K562 (cell line): ENCODE data around the gene RBM15. TPM values are rescaled to one million over a fixed set of nuclear protein-coding genes. Genes with fewer than 3 reads are reported as not detected.
A peak's percentile ranks its signal among the peaks of the same experiment; 100 is the strongest.

Source experiments
- HBP1 ChIP-seq: fragments of 450-650 bp; formaldehyde crosslinking; IDR thresholded peaks from 2 replicates; pipeline ENCODE4 v1.4.0; 2022; ENCODE audit warnings: missing genetic modification characterization
- IRF9 ChIP-seq: fragments of 450-650 bp; IDR thresholded peaks from 2 replicates; pipeline ENCODE4 v1.6.1; 2016; ENCODE audit warnings: missing biosample characterization, missing genetic modification characterization
- MCM5 ChIP-seq: fragments of 450-650 bp; IDR thresholded peaks from 2 replicates; pipeline ENCODE4 v1.6.1; 2016; ENCODE audit warnings: low read depth
- MCM7 ChIP-seq, 2 experiments: fragments of 450-650 bp; IDR thresholded peaks; 2 replicates each; pipeline ENCODE4 v1.6.1; 2016 to 2018
- NCOA4 ChIP-seq: fragments of 450-650 bp; IDR thresholded peaks from 2 replicates; pipeline ENCODE4 v1.6.1; 2018; ENCODE audit warnings: mild to moderate bottlenecking; ENCODE audit not compliant: partially characterized antibody
- NUFIP1 ChIP-seq: fragments of 450-650 bp; IDR thresholded peaks from 2 replicates; pipeline ENCODE4 v1.6.1; 2018; ENCODE audit not compliant: partially characterized antibody
- POLR2AphosphoS5 ChIP-seq: IDR thresholded peaks from 2 replicates; pipeline ENCODE4 v1.6.1; 2011; ENCODE audit warnings: mild to moderate bottlenecking, low read depth, low read length, moderate library complexity; ENCODE audit not compliant: control insufficient read depth, insufficient read depth
- PTRF ChIP-seq: fragments of 450-650 bp; IDR thresholded peaks from 2 replicates; pipeline ENCODE4 v1.6.1; 2016; ENCODE audit warnings: mild to moderate bottlenecking, missing genetic modification characterization, missing compliant biosample characterization
- SETDB1 ChIP-seq: IDR thresholded peaks from one replicate; pipeline ENCODE4 v1.6.1; 2012; ENCODE audit warnings: low read length, control low read depth, inconsistent platforms
- TAF7 ChIP-seq: fragments of 450-650 bp; IDR thresholded peaks from 2 replicates; pipeline ENCODE4 v1.6.1; 2016; ENCODE audit warnings: missing genetic modification characterization, missing compliant biosample characterization
- ZBTB2 ChIP-seq: fragments of 450-650 bp; IDR thresholded peaks from 2 replicates; pipeline ENCODE4 v1.6.1; 2016; ENCODE audit warnings: antibody characterized with exemption
- ZNF639 ChIP-seq, 2 experiments: fragments of 200-800 bp in 1 of 2; sonication (Bioruptor generic) in 1 of 2; sonication (generic) in 1 of 2; formaldehyde crosslinking in 1 of 2; IDR thresholded peaks in 1 of 2; conservative IDR thresholded peaks in 1 of 2; 2 replicates each; pipeline versions ENCODE4 v1.5.0 to v1.6.1; 2016 to 2020; ENCODE audit warnings: missing compliant biosample characterization in 1 of 2, missing genetic modification characterization in 1 of 2, missing genetic modification reagents in 1 of 2
- polyA plus RNA-seq, 8 experiments: library from polyadenylated mRNA; depleted of rRNA in 4 of 8; stranded (reverse) in 5 of 8; unstranded in 3 of 8; fragments of >200 nt; fragmentation: Nextera tagmentation in 2 of 8; fragmentation: Illumina TruSeq in 1 of 8; extraction: Ambion mirVana in 2 of 8; extraction: Trizol in 1 of 8; gene quantifications; 2 replicates each; pipeline versions ENCODE4 v1.2.1 to v1.2.3, GENCODE V29; 2011 to 2014; ENCODE audit warnings: inconsistent platforms in 1 of 8, missing spikeins in 1 of 8
- total RNA-seq, 7 experiments: library from RNA; depleted of rRNA in 6 of 7; stranded (reverse); fragments of >200 nt in 6 of 7; fragmentation: Illumina TruSeq in 2 of 7; extraction: Trizol in 2 of 7; gene quantifications; 2 replicates each; pipeline versions ENCODE4 v1.2.1 to v1.2.3, GENCODE V29; 2011 to 2021; ENCODE audit warnings: low replicate concordance in 1 of 7
- TF ChIP-seq, protein P1 (sequence below): fragments of 450-650 bp; formaldehyde crosslinking; IDR thresholded peaks from 2 replicates; pipeline ENCODE4 v1.4.0; 2022; ENCODE audit warnings: mild to moderate bottlenecking, moderate library complexity
- TF ChIP-seq, protein P2 (sequence below), 2 experiments: IDR thresholded peaks; 2 replicates each; pipeline ENCODE4 v1.6.1; 2012; ENCODE audit warnings: improper control_type of control experiment in 2 of 2, low read depth in 2 of 2, low read length in 2 of 2, borderline replicate concordance in 1 of 2
- TF ChIP-seq, protein P3 (sequence below), 3 experiments: fragments of 200-800 bp in 1 of 3; sonication (Bioruptor generic) in 1 of 3; sonication (generic) in 1 of 3; formaldehyde crosslinking in 1 of 3; IDR thresholded peaks; 2 replicates each; pipeline versions ENCODE4 v1.6.1 to v1.8.0; 2016 to 2022; ENCODE audit warnings: mild to moderate bottlenecking in 2 of 3, missing compliant biosample characterization in 2 of 3, missing genetic modification characterization in 2 of 3, missing genetic modification reagents in 1 of 3

Gene RBM15
- total and polyA plus RNA-seq, 9 of the 15 experiments (the other 6 are each of a cell fraction or from before 2014, with no cell fraction given) = 2.4 to 63.4 (median 28.2) TPM

GRCh38 chr1:110338309-110338885 lies 780 bp upstream of the RBM15 start (continued):
- TF ChIP-seq IRF9 (tag) = no peak
- TF ChIP-seq, protein P1, sequence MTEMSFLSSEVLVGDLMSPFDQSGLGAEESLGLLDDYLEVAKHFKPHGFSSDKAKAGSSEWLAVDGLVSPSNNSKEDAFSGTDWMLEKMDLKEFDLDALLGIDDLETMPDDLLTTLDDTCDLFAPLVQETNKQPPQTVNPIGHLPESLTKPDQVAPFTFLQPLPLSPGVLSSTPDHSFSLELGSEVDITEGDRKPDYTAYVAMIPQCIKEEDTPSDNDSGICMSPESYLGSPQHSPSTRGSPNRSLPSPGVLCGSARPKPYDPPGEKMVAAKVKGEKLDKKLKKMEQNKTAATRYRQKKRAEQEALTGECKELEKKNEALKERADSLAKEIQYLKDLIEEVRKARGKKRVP (CRISPR knock-in tag) = no peak
- TF ChIP-seq PTRF (tag) = no peak
- TF ChIP-seq, protein P2, sequence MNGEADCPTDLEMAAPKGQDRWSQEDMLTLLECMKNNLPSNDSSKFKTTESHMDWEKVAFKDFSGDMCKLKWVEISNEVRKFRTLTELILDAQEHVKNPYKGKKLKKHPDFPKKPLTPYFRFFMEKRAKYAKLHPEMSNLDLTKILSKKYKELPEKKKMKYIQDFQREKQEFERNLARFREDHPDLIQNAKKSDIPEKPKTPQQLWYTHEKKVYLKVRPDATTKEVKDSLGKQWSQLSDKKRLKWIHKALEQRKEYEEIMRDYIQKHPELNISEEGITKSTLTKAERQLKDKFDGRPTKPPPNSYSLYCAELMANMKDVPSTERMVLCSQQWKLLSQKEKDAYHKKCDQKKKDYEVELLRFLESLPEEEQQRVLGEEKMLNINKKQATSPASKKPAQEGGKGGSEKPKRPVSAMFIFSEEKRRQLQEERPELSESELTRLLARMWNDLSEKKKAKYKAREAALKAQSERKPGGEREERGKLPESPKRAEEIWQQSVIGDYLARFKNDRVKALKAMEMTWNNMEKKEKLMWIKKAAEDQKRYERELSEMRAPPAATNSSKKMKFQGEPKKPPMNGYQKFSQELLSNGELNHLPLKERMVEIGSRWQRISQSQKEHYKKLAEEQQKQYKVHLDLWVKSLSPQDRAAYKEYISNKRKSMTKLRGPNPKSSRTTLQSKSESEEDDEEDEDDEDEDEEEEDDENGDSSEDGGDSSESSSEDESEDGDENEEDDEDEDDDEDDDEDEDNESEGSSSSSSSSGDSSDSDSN (IDR thresholded peaks at IDR 0.05; ENCODE audit: borderline replicate concordance in 1 of 2, low read depth in 2 of 2, low read length in 2 of 2) = peak in 1 of 2 experiments; percentile 89; a peak in 3 of 4 replicates
- TF ChIP-seq SETDB1 = no peak
- TF ChIP-seq TAF7 = peak; percentile 69; the same call in 1 of the 2 replicates
- TF ChIP-seq HBP1 = no peak
- TF ChIP-seq POLR2AphosphoS5 = peak; percentile 52; the same call in 1 of the 2 replicates
- TF ChIP-seq, protein P3, sequence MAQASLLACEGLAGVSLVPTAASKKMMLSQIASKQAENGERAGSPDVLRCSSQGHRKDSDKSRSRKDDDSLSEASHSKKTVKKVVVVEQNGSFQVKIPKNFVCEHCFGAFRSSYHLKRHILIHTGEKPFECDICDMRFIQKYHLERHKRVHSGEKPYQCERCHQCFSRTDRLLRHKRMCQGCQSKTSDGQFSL (CRISPR knock-in tag; IDR thresholded peaks at IDR 0.05) = peak; percentile 51; the same call in 1 of the 2 replicates
- TF ChIP-seq, protein P3 (tag; IDR thresholded peaks at IDR 0.05) = no peak; a peak in 1 of 4 replicates
- no peak for TF ChIP-seq NUFIP1
- no peak for TF ChIP-seq MCM7 (IDR thresholded peaks at IDR 0.05)
- no peak for TF ChIP-seq NCOA4
- TF ChIP-seq ZBTB2 = peak; percentile 70; the same call in 1 of the 2 replicates
- TF ChIP-seq MCM5 = no peak
- TF ChIP-seq ZNF639 (CRISPR knock-in tag; conservative IDR thresholded peaks at IDR 0.05 in 1 of 2, IDR thresholded peaks at IDR 0.05 in 1 of 2) = peak in 1 of 2 experiments; percentile 93; a peak in 2 of 4 replicates
